HG03571 (cell line): ENCODE data around the gene GPATCH11.

Experiments used
- ATAC-seq: cut with Tn5 transposase; IDR thresholded peaks from one replicate; pipeline ENCODE4 v1.9.1; 2021; ENCODE audit not compliant: unreplicated experiment

Gene GPATCH11

DNA sequence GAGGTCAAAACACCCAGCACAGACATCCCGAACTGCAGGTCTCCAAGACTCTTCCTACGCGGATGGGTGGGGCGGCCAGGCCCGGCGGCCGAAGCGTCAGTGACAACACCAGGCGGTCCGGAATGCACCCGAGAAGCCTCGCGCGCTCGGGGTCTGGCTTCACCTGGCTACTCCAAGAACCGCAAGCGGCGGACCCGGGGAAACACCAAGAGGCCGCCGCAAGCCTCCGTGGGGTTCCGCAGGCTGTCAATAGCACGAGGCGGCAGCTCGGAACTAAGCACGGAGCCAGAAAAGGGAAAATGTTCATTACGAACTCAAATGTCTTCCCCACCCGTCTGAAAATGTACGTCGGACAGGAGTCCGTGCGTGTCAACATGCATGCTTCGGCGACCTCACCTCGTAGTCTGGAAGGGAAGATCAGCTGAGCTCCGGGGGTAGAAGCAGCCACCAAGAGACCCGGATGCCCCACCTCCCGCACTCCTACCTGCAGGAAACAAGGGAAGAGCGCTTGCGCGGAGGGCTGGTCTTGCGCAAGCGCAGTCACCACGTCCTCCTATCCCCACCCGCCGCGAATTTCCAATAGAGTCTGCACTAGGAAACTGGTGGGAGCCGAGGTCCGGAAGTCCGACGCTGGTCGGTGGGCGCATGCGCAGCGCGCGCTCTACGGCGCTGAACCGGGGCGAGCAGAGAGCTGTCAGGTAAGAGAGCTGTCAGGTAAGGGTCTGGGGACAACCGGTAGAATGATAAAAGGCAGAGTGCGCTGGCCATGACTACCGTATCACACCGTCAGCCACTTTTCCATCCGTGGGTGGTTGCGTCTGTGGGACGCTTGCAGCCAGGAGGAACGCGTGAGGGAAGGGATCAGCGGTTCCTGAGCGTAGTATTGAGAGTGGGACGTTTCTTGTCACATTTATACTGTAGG, at the start of gene GPATCH11, which contains the start of gene HEATR5B:
Gene GPATCH11 (plus strand): TSS at position 646 of the 922 bp plus-strand sequence. CDS start 3,864 bp downstream, outside the sequence.
Gene HEATR5B (minus strand): TSS at position 500 of the 922 bp plus-strand sequence. CDS start 958 bp downstream, outside the sequence.
- peak; percentile 73 for ATAC-seq

DNA sequence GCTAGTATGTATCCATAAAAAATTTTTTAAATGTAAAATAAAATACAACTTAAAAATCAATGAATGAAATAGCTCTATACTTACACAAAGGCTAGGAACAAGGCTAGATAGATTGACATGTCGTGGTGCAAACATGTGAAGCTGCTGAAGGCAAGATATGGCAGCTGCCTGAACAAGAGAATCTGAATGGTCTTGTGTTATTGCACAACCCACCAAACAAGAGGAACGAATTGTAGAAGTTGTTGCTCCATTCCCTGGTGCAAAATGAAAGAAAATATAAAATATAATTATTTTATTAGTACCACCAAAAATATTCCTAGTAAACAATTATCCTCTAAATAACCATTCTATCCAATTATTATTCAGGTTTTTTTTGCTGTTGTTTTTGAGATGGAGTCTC, 46.5 kb upstream of the GPATCH11 start:
- no peak for ATAC-seq

DNA sequence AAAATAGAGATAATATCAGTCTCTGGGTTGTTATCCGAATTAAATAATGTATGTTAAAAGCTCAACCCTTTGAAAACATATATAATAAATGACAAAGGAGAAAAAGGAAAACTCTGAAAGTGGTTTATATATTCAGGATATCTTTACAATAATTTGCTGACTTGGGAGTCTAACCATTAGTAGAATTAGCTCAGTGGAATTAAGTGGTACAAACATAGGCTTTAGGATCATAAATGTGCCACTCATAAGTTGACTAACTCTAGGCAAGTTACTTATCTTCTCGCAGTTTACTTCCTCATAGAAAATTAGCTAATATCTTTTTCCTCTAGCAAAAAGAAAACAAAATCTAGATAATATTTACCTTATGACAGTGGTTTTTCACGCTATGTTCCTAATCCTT, 44.7 kb upstream of the GPATCH11 start:
- ATAC-seq = no peak

DNA sequence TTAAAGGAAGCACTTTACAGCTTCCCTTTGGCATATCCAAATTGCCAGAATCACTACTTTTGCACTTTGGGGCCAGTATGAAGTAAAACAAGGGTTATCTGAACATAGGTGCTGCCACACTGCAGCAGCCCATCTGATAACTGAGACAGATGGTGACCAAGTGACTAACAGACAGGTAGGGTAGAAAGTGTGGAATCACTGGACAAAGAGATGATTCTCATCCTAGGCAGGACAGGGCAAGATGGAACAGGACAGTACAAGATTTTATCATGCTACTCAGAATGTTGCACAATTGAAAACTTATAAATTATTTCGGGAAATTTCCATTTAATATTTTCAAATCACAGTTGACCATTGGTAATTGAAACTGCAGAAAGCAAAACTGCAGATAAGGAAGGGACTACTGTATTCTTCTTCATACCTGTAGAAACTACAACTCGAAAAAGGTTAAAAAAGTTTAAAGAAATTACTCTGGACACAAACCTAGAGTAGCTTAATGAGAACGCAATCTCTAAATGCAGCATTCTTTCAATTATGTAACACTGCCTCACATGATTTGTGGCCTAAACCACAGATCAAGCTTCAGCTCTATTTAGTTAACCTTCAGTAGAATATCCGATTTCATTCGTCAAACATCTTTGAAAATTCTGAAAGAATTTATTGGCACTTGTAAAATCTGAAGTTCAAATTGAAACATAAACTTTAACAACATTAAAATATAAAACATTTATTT, 31.6 kb upstream of the GPATCH11 start:
- ATAC-seq = no peak

DNA sequence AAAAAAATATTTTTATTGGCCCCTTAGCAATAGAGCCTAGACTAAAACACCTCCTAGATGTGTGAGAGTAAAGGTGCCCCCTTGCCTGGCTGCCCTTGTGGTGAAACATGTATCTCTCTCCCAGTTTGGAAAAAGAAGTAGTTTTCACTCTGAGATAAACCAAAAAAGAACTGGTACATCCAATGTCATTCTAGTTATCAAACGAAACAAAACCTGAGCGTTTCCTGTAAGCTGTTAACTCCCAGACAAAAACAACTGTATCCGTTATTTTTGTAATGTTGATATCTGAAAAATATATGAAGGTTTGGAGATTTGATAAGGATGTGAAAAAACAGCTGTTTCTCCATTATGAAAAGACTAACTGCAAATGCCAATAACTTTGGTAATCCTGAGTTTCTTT, 24.5 kb upstream of the GPATCH11 start:
- ATAC-seq = no peak

DNA sequence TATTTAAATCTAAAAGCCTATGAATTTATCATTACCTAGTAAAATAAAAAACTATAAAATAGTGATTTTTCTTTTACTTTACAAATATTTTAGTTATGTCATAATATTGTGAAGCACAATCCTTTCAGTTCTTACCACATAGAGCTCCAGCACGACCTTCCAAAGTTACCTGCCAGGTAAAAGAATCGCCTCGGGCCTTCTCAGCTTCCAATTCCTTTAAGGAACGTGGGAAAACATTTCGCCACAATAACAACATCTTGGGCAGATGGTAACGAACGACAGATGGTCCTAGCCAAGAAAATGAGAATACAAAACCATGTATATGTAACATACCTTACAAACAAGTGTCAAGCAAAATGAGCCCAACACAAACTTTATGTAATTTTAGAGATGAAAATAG, 23.9 kb upstream of the GPATCH11 start:
- no peak for ATAC-seq

DNA sequence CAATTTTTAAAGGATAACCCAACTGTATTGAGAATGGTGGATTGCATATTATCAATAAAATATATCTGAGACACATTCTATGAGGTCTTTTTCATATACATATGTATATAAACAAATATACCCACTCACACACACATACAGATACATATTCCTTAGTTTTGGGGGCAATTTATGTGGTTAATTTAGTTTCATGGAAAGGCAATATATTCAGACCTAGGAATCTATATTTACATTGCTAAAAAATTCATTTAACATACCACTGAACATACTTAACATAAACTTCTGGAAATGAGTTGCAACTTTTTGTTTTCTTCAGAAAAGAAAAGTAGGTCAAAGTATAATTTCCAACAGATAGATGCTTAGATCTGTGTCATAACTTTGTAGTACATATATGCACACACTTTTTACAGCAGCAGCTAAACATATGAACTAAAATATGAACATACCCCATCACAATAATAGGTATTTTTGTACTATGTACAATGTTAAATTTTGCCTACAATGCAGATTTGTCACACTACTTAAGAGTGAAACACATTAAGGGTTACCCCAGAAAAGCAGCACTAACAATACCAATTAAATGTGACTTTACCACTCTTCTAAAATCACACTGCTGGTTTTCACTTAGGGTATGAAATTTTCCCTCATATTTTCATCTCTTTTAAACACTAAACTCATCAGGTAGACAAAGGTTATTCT, 23.2 kb upstream of the GPATCH11 start:
- no peak for ATAC-seq

DNA sequence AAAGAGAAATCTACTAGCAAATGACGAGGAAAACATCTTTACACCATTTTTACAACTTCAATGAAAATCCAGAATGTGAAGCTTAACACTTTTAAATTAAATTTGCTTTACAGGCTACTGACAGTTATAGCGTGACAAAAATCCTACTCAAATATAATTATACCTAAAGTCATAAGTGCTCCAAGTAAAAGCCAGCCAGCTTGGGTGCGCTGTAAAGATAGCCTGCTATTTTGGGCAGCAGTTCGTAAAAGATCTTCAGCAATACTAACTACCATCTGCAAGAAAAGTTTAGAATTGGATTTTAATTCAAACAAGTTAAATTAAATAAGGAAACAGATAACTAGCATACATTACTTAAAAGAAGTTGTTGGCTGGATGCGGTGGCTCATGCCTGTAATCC, 22.5 kb upstream of the GPATCH11 start:
- no peak for ATAC-seq

DNA sequence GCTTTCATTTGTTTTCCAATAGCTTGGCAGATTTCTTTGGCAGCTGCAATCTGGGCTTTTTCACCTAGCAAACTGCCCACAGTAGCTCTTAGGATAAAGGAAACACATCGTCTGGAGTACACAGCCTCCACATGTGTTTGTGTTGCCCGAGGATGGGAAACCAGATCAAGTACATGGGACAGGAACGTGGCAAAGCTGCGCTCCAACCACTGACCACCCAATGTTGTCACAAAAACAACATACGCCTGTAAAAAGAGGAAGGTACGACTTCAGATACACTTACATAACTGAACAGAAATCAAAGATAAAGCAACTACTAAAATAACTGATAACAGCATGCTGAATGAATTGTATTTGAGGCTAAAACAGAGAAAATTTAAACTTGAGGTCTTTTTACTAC, 15.6 kb upstream of the GPATCH11 start:
- no peak for ATAC-seq

DNA sequence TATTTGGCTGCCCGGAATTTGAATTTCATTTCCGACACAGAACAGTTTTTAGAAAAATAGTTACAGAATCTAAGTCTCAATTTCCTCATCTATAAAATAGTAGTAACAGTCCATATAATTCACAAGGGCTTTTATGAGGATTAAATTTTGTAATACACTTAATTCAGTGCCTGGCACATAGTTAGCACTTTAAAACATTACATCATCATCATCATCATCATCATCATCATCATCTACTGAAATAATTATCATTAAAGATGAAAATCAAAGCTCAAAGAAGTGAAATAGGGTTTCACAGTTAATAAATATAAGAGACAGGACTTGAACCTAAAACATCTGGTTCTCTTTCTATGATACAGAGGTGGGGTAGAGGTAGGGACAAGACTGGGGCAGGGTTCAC, 13.4 kb upstream of the GPATCH11 start:
- ATAC-seq = no peak

DNA sequence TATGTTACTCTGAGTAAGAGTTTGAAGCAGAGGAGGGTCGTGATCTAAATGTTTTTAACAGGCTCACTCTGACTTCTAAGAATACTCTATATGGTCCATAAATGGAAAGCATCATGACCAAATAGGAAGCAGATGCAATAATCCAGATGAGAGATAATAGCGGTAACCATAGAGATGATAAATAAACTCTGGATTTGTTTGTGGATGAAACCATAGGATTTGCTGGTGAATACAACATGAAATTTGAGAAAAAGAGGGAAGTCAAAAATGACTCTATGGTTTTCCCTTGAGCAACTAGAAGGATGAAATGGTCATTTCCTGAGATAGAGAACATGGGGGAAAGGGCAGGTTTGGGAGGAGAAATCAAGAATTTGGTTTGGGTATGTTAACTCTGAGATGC, 4.1 kb upstream of the GPATCH11 start:
- no peak for ATAC-seq

GRCh38 chr2:37080689-37081088, 3.6 kb upstream of the GPATCH11 start:
- ATAC-seq = no peak

DNA sequence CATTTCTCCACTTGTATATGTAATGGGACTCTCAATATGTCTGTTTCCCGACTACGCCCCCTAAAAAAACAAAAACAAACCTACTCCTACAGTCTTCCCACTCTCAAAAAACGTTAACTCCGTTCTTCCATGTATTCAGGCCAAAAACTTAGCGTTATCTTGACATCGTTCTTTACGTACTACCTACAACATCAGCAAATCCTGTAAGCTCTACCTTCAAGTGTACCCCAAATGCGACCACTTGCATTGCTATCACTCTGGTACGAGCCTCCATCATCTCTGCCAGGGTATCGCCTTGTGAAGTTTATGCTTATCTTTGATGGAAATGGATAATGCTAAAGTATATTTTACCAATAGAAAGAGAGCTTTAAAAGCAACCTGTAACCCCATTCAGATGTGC, 479 bp downstream of the GPATCH11 start:
- ATAC-seq = no peak

GRCh38 chr2:37085731-37086147, 1.4 kb downstream of the GPATCH11 start:
- no peak for ATAC-seq

DNA sequence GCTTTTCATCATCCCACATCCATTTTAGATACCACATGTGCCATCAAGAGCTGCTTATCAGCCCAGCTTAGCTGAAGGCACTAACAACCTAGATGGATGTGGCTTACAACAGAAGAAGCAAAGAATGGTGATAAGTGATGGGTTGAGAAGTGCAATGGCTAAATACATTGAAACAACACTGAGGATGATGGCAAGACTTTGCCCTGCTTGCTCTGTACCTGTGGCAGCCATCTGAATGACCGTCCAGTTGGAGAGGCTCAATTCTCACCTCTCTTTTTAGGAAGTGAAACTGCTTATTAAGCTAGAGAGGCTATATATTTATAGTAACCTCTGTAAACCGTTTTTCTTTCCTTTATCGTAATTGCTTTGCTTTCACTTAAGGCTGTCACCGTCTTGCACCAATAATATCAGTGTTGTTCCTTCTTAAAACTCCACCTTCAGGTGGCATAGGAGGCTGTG, 5.7 kb downstream of the GPATCH11 start:
- peak; percentile 90 for ATAC-seq

DNA sequence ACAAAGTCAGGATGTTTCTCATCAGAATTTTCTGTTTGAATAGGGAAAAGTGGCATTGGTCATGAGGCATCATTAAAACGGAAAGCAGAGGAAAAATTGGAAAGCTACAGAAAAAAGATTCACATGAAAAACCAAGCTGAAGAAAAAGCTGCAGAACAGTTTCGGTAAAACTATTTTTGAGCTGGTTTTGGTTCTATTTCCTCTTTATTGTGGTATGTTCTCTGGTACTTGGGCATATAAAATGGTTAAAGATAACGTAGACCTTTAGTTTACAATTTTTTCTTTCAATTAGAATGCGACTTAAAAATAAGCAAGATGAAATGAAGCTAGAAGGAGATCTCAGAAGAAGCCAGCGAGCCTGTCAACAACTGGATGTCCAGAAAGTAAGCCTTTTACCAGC, 7.6 kb downstream of the GPATCH11 start:
- ATAC-seq = peak; percentile 35

GRCh38 chr2:37096568-37096967, 12.2 kb downstream of the GPATCH11 start:
- no peak for ATAC-seq

GRCh38 chr2:37098416-37099118, 14.2 kb downstream of the GPATCH11 start:
- no peak for ATAC-seq

DNA sequence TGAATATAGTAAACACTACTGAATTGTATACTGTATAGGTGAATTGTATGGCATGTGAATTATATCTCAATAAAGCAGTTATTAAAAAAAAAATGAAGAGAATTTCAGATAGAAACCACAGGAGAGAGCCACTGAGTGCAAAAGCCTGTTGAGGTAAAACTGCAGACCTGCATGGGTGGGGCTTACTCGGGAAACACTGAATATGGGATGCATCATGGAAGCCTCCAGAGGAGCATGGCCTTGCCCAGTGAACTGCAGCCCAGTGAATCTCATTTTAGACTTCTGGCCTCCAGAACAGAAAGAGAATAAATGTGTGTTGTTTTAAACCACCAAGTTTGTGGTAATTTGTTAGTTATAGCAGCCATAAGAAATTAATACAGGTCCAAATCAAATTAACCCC, 15.7 kb downstream of the GPATCH11 start:
- ATAC-seq = no peak

DNA sequence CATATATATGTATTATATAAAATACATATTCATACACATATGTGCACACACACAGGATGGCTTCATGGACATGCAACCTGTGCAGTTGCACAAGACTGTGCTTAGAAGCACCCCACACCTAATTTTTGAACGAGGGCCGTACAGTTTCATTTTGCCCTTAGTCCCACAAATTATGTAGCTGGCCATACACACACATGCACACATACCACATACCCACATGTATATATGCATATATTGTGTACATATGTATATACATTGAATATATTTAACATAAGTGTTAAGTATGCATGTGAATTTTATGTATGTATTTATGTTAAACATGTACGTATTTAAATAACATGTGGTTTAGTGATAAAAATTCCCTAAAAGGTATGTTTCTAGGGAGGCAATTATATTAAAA, 18.3 kb downstream of the GPATCH11 start:
- no peak for ATAC-seq

DNA sequence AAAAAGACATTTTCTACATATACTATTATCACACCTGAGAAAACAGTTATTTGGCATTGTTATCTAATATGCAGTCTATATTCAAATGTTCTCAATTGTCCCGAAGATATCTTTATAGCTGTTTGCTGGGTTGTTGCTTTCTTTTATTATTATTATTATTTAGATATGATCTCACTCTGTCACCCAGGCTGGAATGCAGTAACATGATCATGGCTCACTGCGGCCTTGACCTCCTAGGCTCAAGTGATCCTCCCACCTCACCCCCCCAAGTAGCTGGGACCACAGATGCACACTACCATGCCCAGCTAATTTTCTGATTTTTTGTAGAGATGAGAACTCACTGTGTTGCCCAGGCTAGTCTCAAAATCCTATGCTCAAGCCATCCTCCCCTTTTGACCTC, 19.9 kb downstream of the GPATCH11 start:
- ATAC-seq = no peak
